HG03066 (cell line): ENCODE measurements around the gene PHF10.
"Not testable (repeated sequence)": the region's sequence is repeated elsewhere in the genome, so short reads cannot be mapped to it uniquely, and the experiment has no call there.

Source experiments
- ATAC-seq: cut with Tn5 transposase; IDR thresholded peaks from one replicate; pipeline ENCODE4 v1.9.1; 2021; ENCODE audit warnings: low read depth; ENCODE audit not compliant: unreplicated experiment

Gene PHF10

DNA sequence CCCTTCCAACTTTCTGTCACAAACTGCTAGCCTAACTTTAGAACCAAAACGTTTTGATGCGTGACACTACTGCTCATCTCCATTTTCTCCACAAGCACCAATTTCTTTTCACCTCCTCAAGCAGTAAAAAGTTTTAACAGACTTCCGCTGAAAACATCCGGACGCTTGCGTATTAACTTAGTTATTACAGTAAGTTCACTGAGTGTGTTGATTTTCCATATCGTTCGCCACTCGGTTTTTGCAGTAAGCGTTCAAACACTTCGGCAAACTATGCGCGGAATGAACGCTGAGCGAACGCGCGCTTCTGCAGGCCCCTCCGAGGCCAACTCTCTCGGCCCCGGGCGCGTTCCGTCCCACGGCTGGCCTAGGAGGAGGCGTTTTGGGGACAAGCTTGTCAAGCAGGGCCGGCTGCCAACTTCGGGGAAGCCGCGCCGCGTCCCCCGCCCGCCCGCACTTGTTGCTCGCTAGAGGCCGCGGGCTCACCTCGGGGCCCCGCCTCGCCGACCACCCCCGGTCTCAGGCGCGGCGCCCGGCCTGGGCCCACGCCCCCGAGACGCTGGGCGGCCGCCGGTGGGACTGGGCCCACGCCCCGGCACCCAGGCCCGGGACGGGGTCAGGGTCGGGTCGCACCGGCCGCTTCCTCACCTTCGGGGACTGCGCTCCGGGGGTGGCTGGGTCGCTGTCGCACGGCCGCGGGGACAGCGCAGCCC, 945 bp downstream of the PHF10 start:
- ATAC-seq = peak; percentile 36

DNA sequence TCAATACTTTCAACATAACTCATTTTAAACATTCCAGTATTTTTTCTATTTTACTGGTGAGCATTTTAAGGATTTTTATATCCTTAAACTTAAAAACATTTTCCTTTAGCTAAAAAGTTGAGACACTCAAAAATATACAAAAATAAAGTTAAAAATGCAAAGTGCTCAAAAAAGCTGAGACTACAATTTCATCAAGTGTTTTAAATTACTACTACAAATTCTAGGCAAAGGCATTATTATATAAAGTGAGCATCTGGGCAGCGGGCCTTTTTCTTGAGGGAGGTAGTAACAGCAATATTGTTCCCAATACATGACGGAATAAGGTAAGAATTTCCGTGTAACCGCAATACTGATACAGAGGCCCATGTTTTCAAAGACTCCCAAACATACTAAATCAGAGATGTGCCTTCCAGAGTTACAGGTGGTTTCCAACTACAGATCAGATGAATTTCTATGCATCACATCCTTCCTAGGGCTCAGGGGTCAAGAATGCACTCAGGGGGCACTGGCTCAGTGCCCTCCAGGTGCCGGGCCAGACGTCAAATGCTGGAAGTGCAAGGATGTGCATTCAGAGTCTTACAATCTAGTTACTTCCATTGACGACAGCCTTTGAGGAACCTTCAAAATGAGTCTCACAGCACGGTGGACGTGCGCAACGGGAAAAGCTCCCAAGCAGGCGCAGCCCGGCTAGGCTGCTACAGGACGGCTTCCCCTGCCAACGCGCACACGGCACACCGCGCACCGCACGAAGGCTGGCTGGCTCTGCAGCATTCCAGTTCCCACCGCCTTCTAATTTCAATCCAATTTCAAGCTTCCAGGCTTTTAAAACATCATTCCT, 1.7 kb downstream of the PHF10 start:
- no peak for ATAC-seq

DNA sequence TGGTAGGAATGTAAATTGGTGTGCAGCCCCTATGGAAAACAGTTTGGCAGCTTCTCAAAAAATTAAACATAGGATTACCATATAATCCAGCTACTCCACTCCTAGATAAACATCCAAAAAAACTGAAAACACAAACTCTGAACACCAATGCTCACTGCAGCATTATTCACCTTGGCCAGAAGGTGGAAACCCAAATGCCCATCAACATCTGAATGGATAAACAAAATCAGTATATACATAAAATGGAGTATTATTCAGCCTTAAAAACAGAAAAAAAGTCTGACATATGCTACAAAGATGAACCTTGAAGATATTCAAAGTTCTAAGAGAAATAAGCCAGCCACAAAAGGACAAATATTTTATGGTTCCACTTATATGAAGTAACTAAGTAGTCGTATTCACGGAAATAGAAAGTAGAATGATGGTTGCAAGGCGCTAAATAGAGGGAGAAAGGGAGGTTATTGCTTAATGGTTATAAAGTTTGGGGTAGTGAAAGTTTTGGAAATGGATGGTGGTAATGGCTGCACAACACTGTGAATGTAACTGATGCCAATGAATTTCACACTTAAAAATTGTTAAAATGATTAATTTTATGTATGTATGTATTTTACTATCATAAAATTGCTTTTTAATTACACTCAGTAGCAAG, 4.0 kb downstream of the PHF10 start:
- no peak for ATAC-seq

DNA sequence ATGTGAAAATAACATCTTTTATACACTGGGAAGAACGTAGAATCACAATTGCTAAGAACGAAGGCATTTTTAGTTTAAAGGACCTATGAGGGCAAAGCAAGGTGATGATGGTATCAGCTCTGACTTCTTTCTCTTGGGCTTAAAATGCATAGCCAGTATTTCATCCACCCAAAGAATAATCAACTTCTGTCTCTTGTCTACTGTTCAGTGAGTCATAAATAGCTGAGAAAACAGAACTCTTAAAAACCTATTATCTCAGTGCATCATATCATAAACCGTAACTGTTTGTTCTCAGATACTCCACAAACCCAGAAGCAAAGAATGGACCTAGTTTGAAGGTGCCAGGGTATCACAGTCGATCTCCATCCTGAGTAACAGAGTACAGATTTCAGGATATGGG, 5.2 kb downstream of the PHF10 start:
- no peak for ATAC-seq

DNA sequence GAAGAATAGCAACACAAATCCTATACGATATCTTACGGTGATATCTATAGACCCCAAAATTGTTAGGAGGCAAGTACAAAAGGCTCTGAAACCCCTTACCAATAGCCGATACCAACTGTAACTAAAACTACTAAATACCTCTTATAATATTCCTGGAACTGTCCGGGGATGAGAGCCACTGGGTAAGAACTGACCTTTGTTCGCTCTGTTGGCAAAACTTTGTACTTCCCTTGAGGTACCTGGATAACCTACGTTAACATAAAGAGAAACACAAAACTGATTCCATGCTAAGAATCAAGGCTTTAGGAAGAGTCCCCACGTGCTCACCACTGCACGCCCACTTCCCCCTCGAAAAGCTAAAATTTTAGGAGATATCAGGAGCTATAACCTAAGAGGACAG, 9.7 kb downstream of the PHF10 start:
- ATAC-seq = no peak

DNA sequence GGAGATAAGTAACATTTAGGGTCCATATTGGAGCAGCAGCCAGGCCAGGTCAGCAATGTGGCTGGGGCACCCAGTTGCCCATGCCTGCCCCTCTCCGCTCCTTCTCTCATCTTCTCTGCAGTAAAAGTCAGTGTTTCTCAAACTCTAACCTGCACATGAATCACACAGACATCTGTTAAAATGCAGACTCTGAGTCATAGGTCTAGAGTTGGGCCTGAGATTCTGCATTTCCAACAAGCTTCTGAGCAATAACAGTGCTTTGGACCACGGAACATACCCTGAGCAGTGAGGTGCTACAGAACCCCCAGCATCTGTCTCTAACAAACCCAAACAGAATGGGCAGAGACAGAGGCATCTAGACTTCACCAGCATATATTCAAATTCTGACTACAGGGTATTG, 10.1 kb downstream of the PHF10 start:
- ATAC-seq = no peak

DNA sequence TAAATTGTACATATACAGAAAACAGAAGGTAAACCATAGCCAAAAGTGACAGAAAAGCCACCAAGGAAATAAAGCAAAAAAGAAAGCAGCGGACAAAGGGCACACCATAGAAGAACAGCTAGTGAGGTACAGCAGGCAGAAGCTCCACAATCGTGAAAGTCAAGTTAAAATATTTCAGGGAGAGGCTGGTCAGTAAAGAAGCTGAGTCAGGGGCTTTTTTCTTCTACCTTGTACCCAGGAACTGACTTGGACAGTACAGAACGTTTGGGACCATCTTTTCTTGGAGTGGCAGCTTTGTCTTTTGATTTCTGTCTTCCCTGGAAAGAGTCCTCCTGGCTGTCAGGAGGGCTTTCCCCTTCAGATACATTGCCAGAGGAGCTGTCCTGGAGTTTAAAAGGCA, 14.3 kb downstream of the PHF10 start:
- ATAC-seq = no peak

DNA sequence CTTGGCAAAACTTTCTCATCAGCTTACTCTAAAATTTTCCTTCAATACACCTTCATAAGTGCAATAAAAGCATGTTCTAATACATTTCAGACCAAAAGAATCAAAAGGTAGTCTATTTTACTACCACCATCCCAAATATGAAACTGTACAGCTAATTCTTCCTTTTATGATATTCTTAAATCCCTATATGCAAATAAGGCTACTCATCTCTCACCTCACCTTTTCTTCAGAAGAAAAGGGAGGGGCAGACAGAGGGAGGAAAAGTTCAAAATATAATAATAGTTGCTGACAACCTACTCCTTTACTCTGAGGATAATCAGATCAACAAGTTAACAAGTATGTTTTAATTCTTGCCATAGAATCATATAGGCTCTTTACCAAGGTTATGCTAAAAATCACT, 15.0 kb downstream of the PHF10 start:
- ATAC-seq = no peak

DNA sequence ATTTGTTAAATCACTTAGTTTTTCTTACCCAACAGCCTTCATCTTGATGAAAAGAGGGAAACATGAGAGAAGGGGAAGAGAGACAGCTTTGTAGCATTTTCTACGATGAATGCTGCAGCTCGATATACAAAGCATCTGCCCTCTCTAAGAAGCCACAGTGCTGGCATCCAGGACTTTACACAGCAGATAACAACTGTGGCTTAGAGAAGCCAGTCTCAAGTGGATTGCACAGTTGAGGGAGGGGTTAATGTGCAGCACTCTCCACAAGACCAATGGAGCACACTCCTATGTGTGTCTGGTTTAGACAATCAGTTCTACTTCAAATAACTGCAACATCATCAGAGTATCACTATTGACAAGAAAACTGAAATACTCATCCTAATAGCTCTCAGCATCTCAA, 16.5 kb downstream of the PHF10 start:
- ATAC-seq = no peak

DNA sequence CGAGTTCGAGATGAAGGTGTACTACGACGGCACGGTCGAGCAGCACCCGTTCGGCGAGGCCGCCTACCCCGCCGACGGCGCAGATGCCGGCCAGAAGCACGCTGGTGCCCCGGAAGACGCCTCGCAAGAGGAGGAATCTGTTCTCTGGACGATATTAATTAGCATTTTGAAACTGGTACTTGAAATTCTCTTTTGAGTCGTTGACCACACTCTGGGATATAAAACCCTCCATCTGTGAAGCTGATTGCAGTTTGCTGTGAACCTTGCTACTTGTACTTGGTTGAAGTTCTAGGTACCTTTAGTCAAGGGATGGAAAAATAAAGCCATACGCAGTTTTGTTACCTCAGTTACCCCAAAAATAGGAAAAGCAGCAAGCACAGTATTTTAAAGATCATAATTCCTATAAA, 21.5 kb downstream of the PHF10 start:
- peak; percentile 13 for ATAC-seq

DNA sequence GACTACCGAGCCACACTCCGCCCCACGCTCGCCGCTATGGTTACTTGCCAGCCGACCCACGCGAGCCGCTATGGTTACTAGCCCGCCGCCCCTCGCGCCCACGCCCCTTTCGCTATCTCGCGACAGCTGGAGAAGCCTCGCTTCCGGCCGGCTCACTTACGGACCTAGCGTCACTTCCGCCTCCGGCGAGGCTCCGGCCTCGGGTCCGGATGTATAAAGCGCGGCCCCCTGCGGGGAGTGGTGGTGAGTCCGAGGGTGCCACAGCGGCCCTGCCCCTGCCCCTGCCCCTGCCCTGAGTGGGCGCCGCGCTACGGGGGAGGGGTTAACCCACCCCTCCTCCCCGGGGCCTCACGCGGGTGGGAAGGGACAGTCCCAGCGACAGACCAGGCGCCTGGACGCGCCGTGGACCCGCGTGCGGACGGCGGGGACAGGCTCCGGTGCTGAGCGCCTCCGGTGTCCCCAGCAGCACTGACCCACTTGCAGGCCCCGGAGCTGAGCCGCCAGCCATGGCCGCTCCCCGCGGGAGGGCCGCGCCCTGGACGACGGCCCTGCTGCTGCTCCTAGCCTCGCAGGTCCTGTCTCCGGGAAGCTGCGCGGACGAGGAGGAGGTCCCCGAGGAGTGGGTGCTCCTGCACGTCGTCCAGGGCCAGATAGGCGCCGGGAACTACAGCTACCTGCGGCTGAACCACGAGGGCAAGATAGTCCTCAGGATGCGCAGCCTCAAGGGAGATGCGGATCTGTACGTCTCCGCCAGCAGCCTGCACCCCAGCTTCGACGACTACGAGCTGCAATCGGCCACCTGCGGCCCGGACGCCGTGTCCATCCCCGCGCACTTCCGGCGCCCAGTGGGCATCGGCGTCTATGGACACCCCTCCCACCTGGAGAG, 22.1 kb downstream of the PHF10 start, which contains the start of the genes C6orf120 and WDR27:
TSS of gene C6orf120 (plus strand) at position 173 of the 886 bp plus-strand sequence. CDS start at position 507, 334 bp downstream.
TSS of gene WDR27 (minus strand) at position 76 of the 886 bp plus-strand sequence. CDS start 13,024 bp downstream, outside the sequence.
- ATAC-seq = peak; percentile 92

DNA sequence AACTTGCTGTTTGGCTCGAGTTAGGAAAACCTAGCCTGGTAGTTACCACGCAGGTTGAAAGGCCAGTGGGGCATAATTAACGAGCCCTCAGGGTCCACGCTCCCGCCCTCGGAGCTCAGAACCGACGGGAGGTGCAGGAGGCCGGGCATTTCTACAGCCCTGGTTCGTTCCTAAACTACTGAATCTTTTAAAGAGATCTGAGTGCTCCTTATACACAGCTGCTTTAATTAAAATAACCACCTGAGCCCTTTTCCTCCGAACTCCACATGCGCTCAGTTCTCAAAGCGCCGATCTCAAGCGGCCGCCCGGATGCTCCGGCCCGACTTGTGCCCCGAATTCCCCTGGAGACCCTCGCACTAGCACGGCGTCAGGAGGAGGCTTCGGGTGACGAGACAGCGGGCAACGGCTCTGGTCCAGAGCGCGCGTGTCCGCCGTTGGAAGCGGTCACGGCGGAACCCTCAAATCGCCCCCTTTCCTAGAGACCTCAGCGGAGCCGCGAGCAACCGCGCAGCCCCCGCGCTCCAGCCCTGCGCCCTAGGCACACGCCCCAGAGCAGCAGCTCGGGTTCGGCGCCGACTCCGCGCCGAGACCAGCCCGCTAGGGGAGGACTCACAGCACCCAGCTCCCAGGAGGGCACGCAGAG, 22.9 kb downstream of the PHF10 start:
- peak; percentile 8 for ATAC-seq

DNA sequence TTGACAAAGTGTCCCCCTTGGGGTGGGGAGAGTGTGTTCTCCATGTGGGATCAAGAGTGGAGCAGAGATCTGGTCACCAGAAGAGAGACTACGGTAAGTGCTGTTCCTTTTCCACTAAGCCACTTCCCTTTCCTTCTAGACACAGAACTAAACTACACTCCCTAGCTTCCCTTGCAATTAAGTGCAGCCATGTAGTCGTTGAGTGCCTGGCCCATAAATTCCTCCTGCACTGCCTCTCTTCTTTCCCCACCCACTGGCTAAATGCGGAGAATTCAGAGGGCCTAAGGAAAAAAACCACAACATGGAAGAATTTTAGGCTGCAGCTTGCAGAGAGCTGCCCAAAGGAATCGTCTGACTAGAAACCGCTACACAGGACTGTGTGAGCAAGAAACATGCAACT, 24.0 kb downstream of the PHF10 start:
- no peak for ATAC-seq

DNA sequence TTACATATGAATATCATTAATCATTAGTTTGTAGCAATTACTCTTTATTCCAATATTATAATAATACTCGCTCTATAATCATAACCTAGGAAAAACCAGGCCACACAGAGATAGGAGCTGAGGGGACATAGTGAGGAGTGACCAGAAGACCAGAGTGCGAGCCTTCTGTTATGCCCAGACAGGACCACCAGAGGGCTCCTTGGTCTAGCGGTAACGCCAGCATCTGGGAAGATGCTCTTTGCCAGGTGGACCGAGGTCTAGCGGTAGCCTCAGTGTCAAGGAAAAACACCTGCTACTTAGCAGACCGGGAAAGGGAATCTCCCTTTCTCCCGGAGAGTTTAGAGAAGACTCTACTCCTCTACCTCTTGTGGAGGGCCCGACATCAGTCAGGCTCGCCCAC, 27.2 kb downstream of the PHF10 start:
- ATAC-seq = not testable (repeated sequence)

DNA sequence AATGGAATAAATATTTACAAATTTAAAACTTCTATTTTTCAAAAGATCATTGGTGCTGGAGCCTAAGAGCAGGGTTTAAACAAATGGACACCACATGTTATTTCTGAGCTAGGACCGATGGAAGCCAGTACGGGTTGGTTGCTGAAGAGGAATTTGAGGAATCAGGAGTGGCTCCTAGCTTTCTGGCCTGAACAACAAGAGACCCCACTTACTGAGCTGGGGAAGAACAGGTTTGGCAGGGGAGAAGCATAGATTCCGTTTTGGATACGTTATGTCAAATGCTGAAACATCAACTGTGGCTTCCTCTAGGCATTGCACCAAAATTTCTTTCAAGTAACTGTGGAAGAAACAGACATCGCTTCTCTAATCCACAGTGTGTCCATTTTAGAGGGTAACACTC, 29.2 kb downstream of the PHF10 start:
- no peak for ATAC-seq

DNA sequence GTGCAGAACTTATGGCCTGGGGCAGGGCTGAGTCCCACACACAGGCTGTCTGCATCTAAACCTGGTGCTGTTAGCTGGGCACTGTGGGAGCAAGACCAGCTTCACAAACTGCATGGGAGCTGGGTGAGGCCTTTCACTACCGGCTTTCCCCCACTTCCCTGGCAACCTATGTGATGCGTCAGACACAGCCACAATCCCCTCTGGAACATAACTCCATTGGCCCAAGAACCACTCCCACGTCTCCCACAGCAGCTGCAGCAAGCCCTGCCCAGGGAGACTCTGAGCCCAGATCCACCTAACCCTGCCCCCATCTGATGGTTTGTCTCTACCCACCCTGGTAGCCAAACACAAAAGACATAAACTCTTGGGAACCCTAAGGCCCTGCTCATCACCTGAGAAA, 31.8 kb downstream of the PHF10 start:
- no peak for ATAC-seq

DNA sequence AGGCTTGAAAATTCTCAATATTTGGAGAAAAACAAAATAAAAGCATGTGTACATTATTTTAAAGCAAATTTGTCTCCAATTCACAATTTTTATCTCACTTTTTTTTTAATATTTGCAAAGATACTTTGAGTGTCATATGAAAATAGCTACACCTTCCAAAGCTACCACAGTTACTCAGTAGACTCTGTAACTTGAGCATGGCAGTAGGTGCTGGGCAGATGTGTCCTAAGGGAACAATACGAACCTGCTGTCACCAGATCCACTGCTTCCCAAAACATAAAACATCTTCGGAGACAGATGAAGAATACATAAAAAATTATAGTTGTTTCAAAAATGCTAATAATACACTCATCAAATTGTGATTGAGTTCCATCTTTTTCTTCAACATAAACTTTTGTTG, 33.0 kb downstream of the PHF10 start:
- ATAC-seq = no peak

DNA sequence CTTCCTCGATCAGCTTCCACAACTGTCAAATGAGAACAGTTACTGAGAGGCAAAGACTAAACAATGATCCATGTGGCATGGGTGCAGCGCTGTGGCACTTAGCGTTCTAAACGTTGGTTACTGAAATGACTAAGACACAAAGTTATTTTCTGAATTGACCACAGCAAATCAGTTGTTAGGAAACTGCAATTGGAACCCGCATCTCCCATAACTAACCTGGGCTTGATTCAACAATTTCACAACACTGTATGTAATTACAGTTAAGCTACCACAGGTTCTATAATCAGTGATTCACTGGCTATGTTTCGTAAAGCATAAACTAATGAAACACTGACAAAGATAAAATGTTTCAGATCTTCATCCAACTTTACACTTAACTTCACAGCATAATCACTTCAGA, 35.0 kb downstream of the PHF10 start:
- no peak for ATAC-seq

DNA sequence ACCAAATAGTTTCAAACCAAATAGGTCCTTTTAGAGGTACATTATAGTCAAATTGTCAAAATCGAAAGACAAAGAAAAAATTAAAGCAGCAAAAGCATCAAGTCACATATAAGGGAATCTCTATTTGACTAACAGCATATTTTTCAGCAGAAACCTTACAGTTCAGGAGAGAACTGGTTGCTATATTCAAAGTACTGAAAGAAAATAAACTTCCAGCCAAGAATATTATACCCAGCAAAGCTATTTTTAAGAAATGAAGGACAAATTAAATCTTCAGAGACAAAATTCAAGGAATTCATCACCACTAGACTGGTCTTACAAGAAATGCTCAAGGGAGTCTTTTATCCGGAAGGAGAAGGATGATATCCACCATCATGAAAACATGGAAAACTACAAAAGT, 38.4 kb downstream of the PHF10 start:
- ATAC-seq = no peak

DNA sequence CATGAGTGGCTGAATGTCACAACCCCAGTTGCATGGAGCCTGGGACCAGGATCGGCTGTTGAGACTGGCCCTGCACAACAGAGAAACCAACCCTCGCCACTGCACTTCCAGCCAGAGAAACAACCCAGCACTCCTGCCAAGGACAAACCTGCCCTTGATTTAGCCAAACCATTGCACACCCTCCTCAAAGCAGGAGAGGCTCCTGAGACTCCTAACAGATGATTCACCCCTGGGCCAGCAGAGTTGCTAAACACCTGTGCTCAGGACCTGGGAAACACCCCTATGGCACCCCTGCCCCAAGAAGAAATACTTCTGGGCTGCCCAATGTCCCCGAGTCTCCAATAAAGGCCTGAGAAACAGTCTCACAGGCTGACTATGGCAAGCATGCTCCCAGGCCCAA, 40.2 kb downstream of the PHF10 start:
- no peak for ATAC-seq
